CD4-positive, alpha-beta T cell (primary cell): ENCODE results near the gene AGPAT3. TPM values are rescaled to one million over a fixed set of nuclear protein-coding genes. Genes with fewer than 3 reads are reported as not detected.

ENCODE experiments used
- ATAC-seq: fragments of 200-7000 bp; cut with Tn5 transposase; one replicate; pipeline ENCODE4 v1.10.0; 2022; ENCODE audit warnings: mild to moderate bottlenecking; ENCODE audit not compliant: poor library complexity
- CTCF ChIA-PET: fragments of 350-600 bp; sonication (Branson Sonifier 250); formaldehyde crosslinking; loops from one replicate; lab custom pipeline; 2021; ENCODE audit warnings: antibody characterized with exemption, inconsistent platforms; lab: Charles Lee
- POLR2A ChIA-PET: fragments of 350-600 bp; sonication (Branson Sonifier 250); formaldehyde crosslinking; loops from one replicate; lab custom pipeline; 2021; ENCODE audit warnings: antibody characterized with exemption, inconsistent platforms; lab: Charles Lee
- DNase-seq, 14 experiments: peaks; one replicate each; pipeline ENCODE4 v3.0.0-alpha.2; 2013 to 2020; ENCODE audit warnings: mixed read lengths in 2 of 14
- H3K27ac ChIP-seq, 2 donors: one replicate each; pipeline versions ENCODE4 v1.5.1 to v1.7.0; 2013; ENCODE audit warnings: low read length in 2 of 2, low read depth in 1 of 2, mild to moderate bottlenecking in 1 of 2
- H3K27me3 ChIP-seq, 2 experiments: 1 replicate in 1 of 2; 2 replicates in 1 of 2; pipeline versions ENCODE4 v1.6.1 to v1.7.0; 2013; ENCODE audit warnings: low read length in 2 of 2, control low read depth in 1 of 2, mild to moderate bottlenecking in 1 of 2, moderate library complexity in 1 of 2; ENCODE audit not compliant: insufficient read depth in 2 of 2, control insufficient read depth in 1 of 2
- H3K36me3 ChIP-seq: one replicate; pipeline ENCODE4 v1.6.1; 2013; ENCODE audit warnings: low read length, control low read depth; ENCODE audit not compliant: insufficient read depth
- H3K4me1 ChIP-seq: one replicate; pipeline ENCODE4 v1.6.1; 2013; ENCODE audit warnings: low read length, control low read depth; ENCODE audit not compliant: insufficient read depth
- H3K4me3 ChIP-seq: one replicate; pipeline ENCODE4 v1.5.1; 2013; ENCODE audit warnings: mild to moderate bottlenecking, low read length, moderate library complexity
- H3K9me3 ChIP-seq, 2 experiments: 1 replicate in 1 of 2; 2 replicates in 1 of 2; pipeline versions ENCODE4 v1.6.1 to v1.7.0; 2013; ENCODE audit warnings: low read length in 2 of 2, mild to moderate bottlenecking in 2 of 2, control low read depth in 1 of 2, moderate library complexity in 1 of 2; ENCODE audit not compliant: control insufficient read depth in 1 of 2, insufficient read depth in 1 of 2
- H3K27ac Mint-ChIP-seq: one replicate; pipeline ENCODE4 v1.8.0; 2020; ENCODE audit warnings: mixed read lengths
- H3K27me3 Mint-ChIP-seq: one replicate; pipeline ENCODE4 v1.8.0; 2021; ENCODE audit warnings: mixed read lengths
- H3K36me3 Mint-ChIP-seq: one replicate; pipeline ENCODE4 v1.8.0; 2021; ENCODE audit warnings: low read depth, mixed read lengths
- H3K4me1 Mint-ChIP-seq: one replicate; pipeline ENCODE4 v1.8.0; 2021; ENCODE audit warnings: low read depth, mixed read lengths
- H3K4me3 Mint-ChIP-seq: one replicate; pipeline ENCODE4 v1.8.0; 2020; ENCODE audit warnings: mild to moderate bottlenecking, mixed read lengths
- H3K9me3 Mint-ChIP-seq: one replicate; pipeline ENCODE4 v1.8.0; 2020; ENCODE audit warnings: mixed read lengths
- intact Hi-C, 2 experiments: fragments of 100-400 bp; cut with DNase I in 1 of 2; cut with micrococcal nuclease in 1 of 2; formaldehyde crosslinking; loops; one replicate each; pipeline versions ENCODE4 v1.15.1 to v1.9.0; 2023 to 2025; cut with DNase I, micrococcal nuclease
- total RNA-seq, 174 experiments: library from RNA in 2 of 174; stranded (reverse) in 2 of 174; gene quantifications; one replicate each; pipeline ENCODE4 v1.2.3 and lab custom pipeline; 2021 to 2026
- TF ChIP-seq, protein P1 (sequence below): fragments of 200-600 bp; IDR thresholded peaks from one replicate; pipeline ENCODE4 v1.8.0; 2022; ENCODE audit warnings: antibody characterized with exemption, mild to moderate bottlenecking

The AGPAT3 gene
- total RNA-seq, 2 experiments from 2014 or later = 40.8 to 43.4 TPM

- peaks cover 0 to 4% of the 10 kb centered on the region in 2 experiments for H3K9me3 ChIP-seq
- Mint-ChIP-seq H3K27me3 (no peaks in the 10 kb centered on the region), H3K4me1 (peaks cover 93% of the 10 kb centered on the region), H3K4me3 (peak overlapping the region; percentile 16), H3K36me3 (peaks cover 27% of the 10 kb centered on the region), H3K27ac (peak overlapping the region; percentile 55), H3K9me3 (no peaks in the 10 kb centered on the region)
- H3K27me3 ChIP-seq = no peaks in the 10 kb centered on the region
- intact Hi-C loops = loop anchor here in 1 of 2 experiments (1.0 kb wide), 1 partner anchor 12 kb away; no protein-coding TSS in a partner anchor
- H3K4me3 ChIP-seq = no peak overlapping the region
- H3K27ac ChIP-seq = no peak overlapping the region
- ChIA-PET CTCF (no interaction called here), POLR2A (interaction anchor here (2.0 kb wide), 1 partner anchor 12 kb away, joined by 12 read pairs; the partner anchor contains the start of gene TRAPPC10)
- TF ChIP-seq, protein P1, sequence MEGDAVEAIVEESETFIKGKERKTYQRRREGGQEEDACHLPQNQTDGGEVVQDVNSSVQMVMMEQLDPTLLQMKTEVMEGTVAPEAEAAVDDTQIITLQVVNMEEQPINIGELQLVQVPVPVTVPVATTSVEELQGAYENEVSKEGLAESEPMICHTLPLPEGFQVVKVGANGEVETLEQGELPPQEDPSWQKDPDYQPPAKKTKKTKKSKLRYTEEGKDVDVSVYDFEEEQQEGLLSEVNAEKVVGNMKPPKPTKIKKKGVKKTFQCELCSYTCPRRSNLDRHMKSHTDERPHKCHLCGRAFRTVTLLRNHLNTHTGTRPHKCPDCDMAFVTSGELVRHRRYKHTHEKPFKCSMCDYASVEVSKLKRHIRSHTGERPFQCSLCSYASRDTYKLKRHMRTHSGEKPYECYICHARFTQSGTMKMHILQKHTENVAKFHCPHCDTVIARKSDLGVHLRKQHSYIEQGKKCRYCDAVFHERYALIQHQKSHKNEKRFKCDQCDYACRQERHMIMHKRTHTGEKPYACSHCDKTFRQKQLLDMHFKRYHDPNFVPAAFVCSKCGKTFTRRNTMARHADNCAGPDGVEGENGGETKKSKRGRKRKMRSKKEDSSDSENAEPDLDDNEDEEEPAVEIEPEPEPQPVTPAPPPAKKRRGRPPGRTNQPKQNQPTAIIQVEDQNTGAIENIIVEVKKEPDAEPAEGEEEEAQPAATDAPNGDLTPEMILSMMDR = no peak
- peaks cover 72% of the 10 kb centered on the region for H3K4me1 ChIP-seq
- H3K36me3 ChIP-seq = peaks cover 7% of the 10 kb centered on the region
- DNase-seq (peak in 2 of 14 experiments; percentile 42 to 51), ATAC-seq (no peak)
Measured at GRCh38 chr21:44024887-44025353, 159.9 kb downstream of the AGPAT3 start.

GRCh38 chr21:44027607-44028286, 162.7 kb downstream of the AGPAT3 start:
- peaks cover 78% of the 10 kb centered on the region for H3K4me1 Mint-ChIP-seq
- TF ChIP-seq, protein P1 = no peak
- peaks cover 45% of the 10 kb centered on the region for H3K36me3 Mint-ChIP-seq
- no peak for DNase-seq
- no peaks in the 10 kb centered on the region for H3K27me3 ChIP-seq
- ChIA-PET CTCF (no interaction called here), POLR2A (no interaction called here)
- intact Hi-C loops = no loop called here
- H3K27ac ChIP-seq = no peak overlapping the region
- H3K4me3 ChIP-seq = no peak overlapping the region
- H3K4me1 ChIP-seq = peaks cover 62% of the 10 kb centered on the region
- peak overlapping the region; percentile 41 for H3K27ac Mint-ChIP-seq
- ATAC-seq = no peak
- H3K36me3 ChIP-seq = peaks cover 20% of the 10 kb centered on the region
- H3K9me3 ChIP-seq = peaks cover 0 to 4% of the 10 kb centered on the region in 2 experiments
- H3K27me3 Mint-ChIP-seq = no peaks in the 10 kb centered on the region
- H3K9me3 Mint-ChIP-seq = no peaks in the 10 kb centered on the region
- peak overlapping the region; percentile 2 for H3K4me3 Mint-ChIP-seq

GRCh38 chr21:44028287-44028659, 163.2 kb downstream of the AGPAT3 start:
- peak overlapping the region; percentile 41 for H3K27ac Mint-ChIP-seq
- no peaks in the 10 kb centered on the region for H3K9me3 Mint-ChIP-seq
- H3K4me3 ChIP-seq = no peak overlapping the region
- peaks cover 49% of the 10 kb centered on the region for H3K36me3 Mint-ChIP-seq
- H3K9me3 ChIP-seq = peaks cover 0 to 4% of the 10 kb centered on the region in 2 experiments
- DNase-seq (no peak), ATAC-seq (no peak)
- peaks cover 76% of the 10 kb centered on the region for H3K4me1 Mint-ChIP-seq
- peaks cover 25% of the 10 kb centered on the region for H3K36me3 ChIP-seq
- no peak overlapping the region for H3K4me3 Mint-ChIP-seq
- peaks cover 57% of the 10 kb centered on the region for H3K4me1 ChIP-seq
- ChIA-PET POLR2A (no interaction called here), CTCF (interaction anchor here (1.6 kb wide), 1 partner anchor 15 kb away, joined by 4 read pairs; no protein-coding TSS in a partner anchor)
- no peaks in the 10 kb centered on the region for H3K27me3 ChIP-seq
- no peaks in the 10 kb centered on the region for H3K27me3 Mint-ChIP-seq
- intact Hi-C loops = no loop called here
- TF ChIP-seq, protein P1 = no peak
- H3K27ac ChIP-seq = no peak overlapping the region
